A673 (cell line): ENCODE measurements around the gene KDM4D.

ENCODE experiments used
- CTCF ChIP-seq: fragments of 300-800, 200-600 bp; sonication (generic); conservative IDR thresholded peaks from 2 replicates; pipeline ENCODE4 v1.5.1; 2017; ENCODE audit warnings: low read depth, mild to moderate bottlenecking, antibody characterized with exemption, low read length, moderate library complexity, mixed read lengths
- EZH2 ChIP-seq: fragments of 200-600 bp; sonication (generic); IDR thresholded peaks from 2 replicates; pipeline ENCODE4 v1.6.1; 2017; ENCODE audit warnings: borderline replicate concordance, low read depth, mild to moderate bottlenecking, mixed read lengths, antibody characterized with exemption, low read length; ENCODE audit not compliant: poor library complexity, severe bottlenecking

- TF ChIP-seq CTCF: no peak
- TF ChIP-seq EZH2: no peak
These were observed 2.1 kb downstream of the KDM4D start for GRCh38 chr11:94975599-94975998.
